Neural cell (in vitro differentiated cells): Measurements from ENCODE around the gene MECP2. TPM values are rescaled to one million over a fixed set of nuclear protein-coding genes. Genes with fewer than 3 reads are reported as not detected.

Experiments
- H2AFZ ChIP-seq: fragments of 200-600, 300-800 bp; sonication (generic), shearing (Covaris generic); 2 replicates; pipeline ENCODE4 v1.6.0; 2014; ENCODE audit warnings: low read depth, mild to moderate bottlenecking, antibody characterized with exemption, low read length, moderate library complexity
- H3F3A ChIP-seq: fragments of 200-600 bp; shearing (Covaris generic); 2 replicates; pipeline ENCODE4 v1.6.1; 2016; ENCODE audit warnings: mild to moderate bottlenecking, moderate library complexity, mixed read lengths, antibody characterized with exemption, low read length; ENCODE audit not compliant: insufficient read depth, poor library complexity, severe bottlenecking
- H3K27ac ChIP-seq: fragments of 200-600, 300-800 bp; sonication (generic), shearing (Covaris generic); 2 replicates; pipeline ENCODE4 v1.5.1; 2014; ENCODE audit warnings: mild to moderate bottlenecking, low read length, moderate library complexity
- H3K27me3 ChIP-seq: fragments of 300-800, 200-600 bp; sonication (generic), shearing (Covaris generic); 2 replicates; pipeline ENCODE4 v1.6.0; 2014; ENCODE audit warnings: mild to moderate bottlenecking, low read depth, low read length, moderate library complexity; ENCODE audit not compliant: insufficient read depth
- H3K36me3 ChIP-seq: fragments of 300-800, 200-600 bp; sonication (generic), shearing (Covaris generic); 2 replicates; pipeline ENCODE4 v1.5.1; 2014; ENCODE audit warnings: mild to moderate bottlenecking, antibody characterized with exemption, low read length, moderate library complexity; ENCODE audit not compliant: insufficient read depth
- H3K4me2 ChIP-seq: fragments of 300-800, 200-600 bp; sonication (generic), shearing (Covaris generic); 2 replicates; pipeline ENCODE4 v1.6.0; 2014; ENCODE audit warnings: mild to moderate bottlenecking, low read length
- H3K4me3 ChIP-seq: fragments of 300-800, 200-600 bp; sonication (generic), shearing (Covaris generic); 2 replicates; pipeline ENCODE4 v1.5.1; 2014; ENCODE audit warnings: mild to moderate bottlenecking, low read length, moderate library complexity
- H3K79me2 ChIP-seq: fragments of 200-600 bp; shearing (Covaris generic); replicated peaks from 2 replicates; pipeline ENCODE4 v1.6.0; 2014; ENCODE audit warnings: mild to moderate bottlenecking, low read length, moderate library complexity; ENCODE audit not compliant: insufficient read depth
- H3K9ac ChIP-seq: fragments of 300-800, 200-600 bp; sonication (generic), shearing (Covaris generic); 2 replicates; pipeline ENCODE4 v1.6.1; 2016; ENCODE audit warnings: mild to moderate bottlenecking, low read length, mixed read lengths
- H3K9me2 ChIP-seq: fragments of 200-600 bp; shearing (Covaris generic); 2 replicates; pipeline ENCODE4 v1.6.1; 2016; ENCODE audit warnings: mild to moderate bottlenecking, low read length, mixed read lengths; ENCODE audit not compliant: insufficient read depth
- H3K9me3 ChIP-seq: fragments of 200-600, 300-800 bp; sonication (generic), shearing (Covaris generic); 2 replicates; pipeline ENCODE4 v1.6.1; 2016; ENCODE audit warnings: mild to moderate bottlenecking, mixed run types, low read length, moderate library complexity, mixed read lengths
- H4K20me1 ChIP-seq: fragments of 200-600 bp; shearing (Covaris generic); 2 replicates; pipeline ENCODE4 v1.6.1; 2016; ENCODE audit warnings: mild to moderate bottlenecking, mixed run types; ENCODE audit not compliant: insufficient read depth
- EP300 ChIP-seq: fragments of 450-650 bp; conservative IDR thresholded peaks from 2 replicates; pipeline ENCODE4 v1.6.1; 2014; ENCODE audit warnings: antibody characterized with exemption, mild to moderate bottlenecking, moderate library complexity; ENCODE audit not compliant: poor library complexity, severe bottlenecking
- EZH2 ChIP-seq: fragments of 200-600, 300-800 bp; shearing (Covaris generic), sonication (generic); IDR thresholded peaks from 2 replicates; pipeline ENCODE4 v1.6.1; 2014; ENCODE audit warnings: antibody characterized with exemption, low read length, borderline replicate concordance, mild to moderate bottlenecking; ENCODE audit not compliant: insufficient read depth, poor library complexity, severe bottlenecking
- MXI1 ChIP-seq: fragments of 450-650 bp; conservative IDR thresholded peaks from 2 replicates; pipeline ENCODE4 v1.6.1; 2014; ENCODE audit warnings: antibody characterized with exemption, mild to moderate bottlenecking; ENCODE audit not compliant: poor library complexity, severe bottlenecking
- POLR2AphosphoS5 ChIP-seq: IDR thresholded peaks from 2 replicates; pipeline ENCODE4 v1.6.1; 2012
- RAD21 ChIP-seq: fragments of 450-650 bp; conservative IDR thresholded peaks from 2 replicates; pipeline ENCODE4 v1.6.1; 2014; ENCODE audit warnings: antibody characterized with exemption, mild to moderate bottlenecking, moderate library complexity
- SMC3 ChIP-seq: fragments of 450-650 bp; conservative IDR thresholded peaks from 2 replicates; pipeline ENCODE4 v1.6.1; 2014; ENCODE audit warnings: antibody characterized with exemption, mild to moderate bottlenecking, moderate library complexity; ENCODE audit not compliant: poor library complexity
- TAF1 ChIP-seq: IDR thresholded peaks from 2 replicates; pipeline ENCODE4 v1.6.1; 2012; ENCODE audit warnings: low read depth
- polyA plus RNA-seq: library from polyadenylated mRNA; depleted of rRNA; stranded (reverse); fragments of >200 nt; gene quantifications from 2 replicates; pipeline ENCODE4 v1.2.3, GENCODE V29; 2014
- TF ChIP-seq, protein P1 (sequence below): IDR thresholded peaks from 2 replicates; pipeline ENCODE4 v1.6.1; 2012; ENCODE audit warnings: borderline replicate concordance
- TF ChIP-seq, protein P2 (sequence below): fragments of 450-650 bp; IDR thresholded peaks from 2 replicates; pipeline ENCODE4 v1.5.1; 2014; ENCODE audit warnings: antibody characterized with exemption, mild to moderate bottlenecking, moderate library complexity; ENCODE audit not compliant: poor library complexity, severe bottlenecking

MECP2 gene
- polyA plus RNA-seq, 1 donor from 2014 or later: 14.5 TPM

GRCh38 chrX:153974003-153974725, 123.4 kb downstream of the MECP2 start:
- H3K27ac ChIP-seq: peak overlapping the region; percentile 84
- H4K20me1 ChIP-seq: no peaks in the 10 kb centered on the region
- H3K9me2 ChIP-seq: no peaks in the 10 kb centered on the region
- peak overlapping the region; percentile 66 for H3K4me3 ChIP-seq
- no peaks in the 10 kb centered on the region for H3F3A ChIP-seq
- TF ChIP-seq, protein P1, sequence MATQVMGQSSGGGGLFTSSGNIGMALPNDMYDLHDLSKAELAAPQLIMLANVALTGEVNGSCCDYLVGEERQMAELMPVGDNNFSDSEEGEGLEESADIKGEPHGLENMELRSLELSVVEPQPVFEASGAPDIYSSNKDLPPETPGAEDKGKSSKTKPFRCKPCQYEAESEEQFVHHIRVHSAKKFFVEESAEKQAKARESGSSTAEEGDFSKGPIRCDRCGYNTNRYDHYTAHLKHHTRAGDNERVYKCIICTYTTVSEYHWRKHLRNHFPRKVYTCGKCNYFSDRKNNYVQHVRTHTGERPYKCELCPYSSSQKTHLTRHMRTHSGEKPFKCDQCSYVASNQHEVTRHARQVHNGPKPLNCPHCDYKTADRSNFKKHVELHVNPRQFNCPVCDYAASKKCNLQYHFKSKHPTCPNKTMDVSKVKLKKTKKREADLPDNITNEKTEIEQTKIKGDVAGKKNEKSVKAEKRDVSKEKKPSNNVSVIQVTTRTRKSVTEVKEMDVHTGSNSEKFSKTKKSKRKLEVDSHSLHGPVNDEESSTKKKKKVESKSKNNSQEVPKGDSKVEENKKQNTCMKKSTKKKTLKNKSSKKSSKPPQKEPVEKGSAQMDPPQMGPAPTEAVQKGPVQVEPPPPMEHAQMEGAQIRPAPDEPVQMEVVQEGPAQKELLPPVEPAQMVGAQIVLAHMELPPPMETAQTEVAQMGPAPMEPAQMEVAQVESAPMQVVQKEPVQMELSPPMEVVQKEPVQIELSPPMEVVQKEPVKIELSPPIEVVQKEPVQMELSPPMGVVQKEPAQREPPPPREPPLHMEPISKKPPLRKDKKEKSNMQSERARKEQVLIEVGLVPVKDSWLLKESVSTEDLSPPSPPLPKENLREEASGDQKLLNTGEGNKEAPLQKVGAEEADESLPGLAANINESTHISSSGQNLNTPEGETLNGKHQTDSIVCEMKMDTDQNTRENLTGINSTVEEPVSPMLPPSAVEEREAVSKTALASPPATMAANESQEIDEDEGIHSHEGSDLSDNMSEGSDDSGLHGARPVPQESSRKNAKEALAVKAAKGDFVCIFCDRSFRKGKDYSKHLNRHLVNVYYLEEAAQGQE: no peak
- TF ChIP-seq, protein P2, sequence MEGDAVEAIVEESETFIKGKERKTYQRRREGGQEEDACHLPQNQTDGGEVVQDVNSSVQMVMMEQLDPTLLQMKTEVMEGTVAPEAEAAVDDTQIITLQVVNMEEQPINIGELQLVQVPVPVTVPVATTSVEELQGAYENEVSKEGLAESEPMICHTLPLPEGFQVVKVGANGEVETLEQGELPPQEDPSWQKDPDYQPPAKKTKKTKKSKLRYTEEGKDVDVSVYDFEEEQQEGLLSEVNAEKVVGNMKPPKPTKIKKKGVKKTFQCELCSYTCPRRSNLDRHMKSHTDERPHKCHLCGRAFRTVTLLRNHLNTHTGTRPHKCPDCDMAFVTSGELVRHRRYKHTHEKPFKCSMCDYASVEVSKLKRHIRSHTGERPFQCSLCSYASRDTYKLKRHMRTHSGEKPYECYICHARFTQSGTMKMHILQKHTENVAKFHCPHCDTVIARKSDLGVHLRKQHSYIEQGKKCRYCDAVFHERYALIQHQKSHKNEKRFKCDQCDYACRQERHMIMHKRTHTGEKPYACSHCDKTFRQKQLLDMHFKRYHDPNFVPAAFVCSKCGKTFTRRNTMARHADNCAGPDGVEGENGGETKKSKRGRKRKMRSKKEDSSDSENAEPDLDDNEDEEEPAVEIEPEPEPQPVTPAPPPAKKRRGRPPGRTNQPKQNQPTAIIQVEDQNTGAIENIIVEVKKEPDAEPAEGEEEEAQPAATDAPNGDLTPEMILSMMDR: no peak
- no peak for TF ChIP-seq EZH2
- no peak for TF ChIP-seq EP300
- peak overlapping the region; percentile 98 for H3K9ac ChIP-seq
- no peak overlapping the region for H2AFZ ChIP-seq
- H3K4me2 ChIP-seq: no peak overlapping the region
- H3K36me3 ChIP-seq: no peaks in the 10 kb centered on the region
- H3K79me2 ChIP-seq: no peaks in the 10 kb centered on the region
- H3K9me3 ChIP-seq: no peaks in the 10 kb centered on the region
- no peaks in the 10 kb centered on the region for H3K27me3 ChIP-seq

- Histone ChIP-seq H3K9ac (peak overlapping the region; percentile 98), H3K4me2 (no peak overlapping the region), H3K36me3 (no peaks in the 10 kb centered on the region), H3K27me3 (no peaks in the 10 kb centered on the region), H3K9me3 (no peaks in the 10 kb centered on the region), H3K9me2 (no peaks in the 10 kb centered on the region), H3K4me3 (peak overlapping the region; percentile 66), H3F3A (no peaks in the 10 kb centered on the region), H3K79me2 (peaks cover 2% of the 10 kb centered on the region), H2AFZ (no peak overlapping the region), H4K20me1 (no peaks in the 10 kb centered on the region), H3K27ac (peak overlapping the region; percentile 84)
- TF ChIP-seq EZH2: no peak
- TF ChIP-seq SMC3: no peak
- TF ChIP-seq TAF1: no peak
- TF ChIP-seq EP300: no peak
- no peak for TF ChIP-seq MXI1
- TF ChIP-seq, protein P2: no peak
- TF ChIP-seq POLR2AphosphoS5: no peak
- no peak for TF ChIP-seq RAD21
- TF ChIP-seq, protein P1: no peak
Measured at GRCh38 chrX:153973127-153974002, 124.2 kb downstream of the MECP2 start.
